G401 (cell line): ENCODE data around the gene AUTS2. TPM values are rescaled to one million over a fixed set of nuclear protein-coding genes. Genes with fewer than 3 reads are reported as not detected.

Experiments
- DNase-seq: peaks from one replicate; pipeline ENCODE4 v3.0.0-alpha.2; 2015; ENCODE audit warnings: low spot score
- in situ Hi-C: cut with HindIII; loops from 2 replicates; pipeline ENCODE4 v1.10.0; 2016; ENCODE audit warnings: low sequenced_read_pairs, mixed read lengths
- total RNA-seq: library from RNA; depleted of rRNA; stranded (reverse); fragments of >200 nt; shearing (Covaris generic); gene quantifications from 2 replicates; pipeline ENCODE4 v1.2.3, GENCODE V29; 2014

AUTS2 gene
- total RNA-seq, 1 experiment from 2014 or later = 4.4 TPM

DNA sequence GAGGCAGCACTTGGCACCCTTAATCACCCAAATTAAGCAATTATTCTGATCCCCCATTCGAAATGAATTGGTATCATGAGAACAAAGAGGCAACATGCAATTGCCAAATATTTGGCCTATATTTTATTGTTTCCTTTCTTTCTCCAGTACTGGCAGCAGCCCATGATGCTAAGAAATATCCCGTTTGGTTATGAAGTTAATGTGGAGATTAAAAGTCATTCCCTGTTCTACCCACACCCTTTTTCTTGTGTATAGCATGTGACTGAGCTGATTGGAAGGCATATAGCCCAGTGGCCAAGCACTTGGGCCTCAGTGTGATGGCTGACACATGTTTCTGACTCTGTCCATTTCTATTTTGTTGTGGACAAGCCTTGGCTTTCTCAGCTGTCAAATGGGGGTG is 841.4 kb downstream of the AUTS2 start:
- in situ Hi-C loops = no loop called here
- no peak for DNase-seq

GRCh38 chr7:70446448-70447143 is 848.3 kb downstream of the AUTS2 start:
- in situ Hi-C loops = no loop called here
- no peak for DNase-seq

DNA sequence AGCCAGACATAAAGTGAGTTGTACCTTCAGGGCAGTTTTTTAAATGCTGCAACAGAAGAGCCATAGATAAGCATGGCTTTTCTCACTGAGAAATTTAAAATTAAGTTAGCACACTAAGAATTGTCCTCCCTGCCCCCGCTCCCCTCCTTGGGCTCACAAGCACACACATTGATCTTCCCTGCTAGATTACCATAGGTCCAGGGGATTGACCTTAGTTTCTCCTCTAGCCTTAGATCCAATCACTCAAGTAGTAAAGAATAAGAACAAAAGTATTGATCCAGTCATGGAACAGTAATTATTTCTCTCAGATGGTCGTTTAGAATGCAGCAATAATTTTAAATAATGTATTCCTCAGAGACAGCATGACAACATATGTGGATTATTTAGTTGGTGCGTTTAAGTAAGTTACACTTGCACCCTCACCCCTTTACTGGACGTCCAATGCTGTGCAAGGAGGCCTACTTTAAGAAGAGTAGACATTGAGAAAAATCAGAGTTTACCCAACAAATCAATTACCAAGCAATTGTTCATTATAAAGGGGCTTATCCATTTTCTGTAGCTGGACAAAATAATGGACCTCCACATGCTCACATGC is 850.1 kb downstream of the AUTS2 start:
- DNase-seq = no peak
- in situ Hi-C loops = no loop called here

DNA sequence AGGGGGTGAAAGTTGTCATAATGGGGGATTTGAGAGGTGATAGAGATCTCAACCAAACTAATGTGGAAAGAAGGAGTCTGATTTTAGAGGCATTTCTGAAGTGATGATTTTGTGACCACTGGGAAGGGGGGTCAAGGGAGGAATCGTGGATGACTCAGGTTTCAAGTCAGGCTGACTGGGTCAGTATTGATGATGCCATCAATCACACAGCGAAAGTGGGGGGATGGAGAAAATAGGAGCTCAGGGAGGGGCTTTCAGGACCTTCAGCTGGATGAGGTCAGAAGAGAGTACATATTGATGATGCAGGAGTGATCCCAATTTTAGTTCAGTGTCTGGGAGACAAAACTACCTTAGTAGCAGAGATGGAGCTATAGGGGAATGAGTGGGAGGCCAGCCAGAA is 852.5 kb downstream of the AUTS2 start:
- DNase-seq = no peak
- in situ Hi-C loops = no loop called here

DNA sequence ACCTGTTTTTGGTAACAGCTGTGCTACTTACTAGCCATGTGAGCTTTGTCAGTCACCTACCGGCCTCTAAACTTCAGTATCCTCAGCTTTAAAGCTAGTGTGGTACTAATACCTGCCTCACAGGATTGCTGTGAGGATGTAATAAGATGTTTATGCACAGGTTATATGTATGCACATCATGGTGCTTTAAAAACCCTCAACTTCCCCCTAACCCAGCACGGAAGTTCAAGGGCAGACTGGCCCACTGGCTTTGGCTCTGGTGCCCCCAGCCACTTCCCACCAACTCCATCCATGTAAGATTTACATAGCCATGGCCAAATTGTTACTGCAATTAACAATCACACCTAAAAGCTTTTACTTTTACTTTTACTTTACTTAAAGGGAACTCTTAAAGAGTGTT is 857.6 kb downstream of the AUTS2 start:
- DNase-seq = no peak
- in situ Hi-C loops = no loop called here

DNA sequence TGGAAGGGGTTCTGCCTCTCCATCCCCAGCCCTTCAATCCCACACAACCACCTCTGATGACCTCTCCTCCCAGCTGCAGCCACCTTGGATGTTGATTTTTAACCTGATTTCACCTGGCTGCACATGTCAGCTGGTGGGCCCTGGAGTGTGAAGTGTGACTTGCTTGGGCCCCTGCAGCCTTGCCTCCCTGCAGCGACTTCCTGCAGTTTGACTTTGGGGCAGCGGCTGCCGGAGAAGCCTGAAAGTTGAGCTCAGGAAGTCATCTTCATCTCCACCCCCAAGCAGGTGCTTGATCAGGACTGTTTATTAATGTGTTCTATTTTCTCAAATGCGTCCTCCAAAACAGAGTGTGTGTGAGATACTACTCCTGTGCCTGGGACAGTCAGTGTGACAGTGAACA is 858.4 kb downstream of the AUTS2 start:
- DNase-seq = no peak
- in situ Hi-C loops = no loop called here

DNA sequence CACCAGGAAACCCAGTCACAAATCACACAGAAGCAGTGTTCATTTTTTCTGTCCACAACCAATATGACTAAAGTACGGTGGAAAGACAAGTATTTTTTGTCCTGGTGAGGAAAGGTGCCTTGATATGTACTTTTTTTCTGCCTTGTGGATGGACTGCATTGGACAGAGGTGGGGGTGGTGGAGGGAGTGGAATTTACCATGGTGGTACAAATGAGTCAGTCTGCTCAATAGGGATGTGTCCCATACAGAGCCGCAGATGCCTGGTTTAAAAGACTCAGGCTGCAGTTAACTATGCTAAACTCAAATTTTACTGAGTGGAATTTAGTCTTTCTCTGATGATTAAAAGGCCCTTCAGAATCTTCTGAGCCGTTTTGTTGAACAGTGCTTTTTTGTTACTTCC is 859.2 kb downstream of the AUTS2 start:
- DNase-seq = no peak
- in situ Hi-C loops = no loop called here

DNA sequence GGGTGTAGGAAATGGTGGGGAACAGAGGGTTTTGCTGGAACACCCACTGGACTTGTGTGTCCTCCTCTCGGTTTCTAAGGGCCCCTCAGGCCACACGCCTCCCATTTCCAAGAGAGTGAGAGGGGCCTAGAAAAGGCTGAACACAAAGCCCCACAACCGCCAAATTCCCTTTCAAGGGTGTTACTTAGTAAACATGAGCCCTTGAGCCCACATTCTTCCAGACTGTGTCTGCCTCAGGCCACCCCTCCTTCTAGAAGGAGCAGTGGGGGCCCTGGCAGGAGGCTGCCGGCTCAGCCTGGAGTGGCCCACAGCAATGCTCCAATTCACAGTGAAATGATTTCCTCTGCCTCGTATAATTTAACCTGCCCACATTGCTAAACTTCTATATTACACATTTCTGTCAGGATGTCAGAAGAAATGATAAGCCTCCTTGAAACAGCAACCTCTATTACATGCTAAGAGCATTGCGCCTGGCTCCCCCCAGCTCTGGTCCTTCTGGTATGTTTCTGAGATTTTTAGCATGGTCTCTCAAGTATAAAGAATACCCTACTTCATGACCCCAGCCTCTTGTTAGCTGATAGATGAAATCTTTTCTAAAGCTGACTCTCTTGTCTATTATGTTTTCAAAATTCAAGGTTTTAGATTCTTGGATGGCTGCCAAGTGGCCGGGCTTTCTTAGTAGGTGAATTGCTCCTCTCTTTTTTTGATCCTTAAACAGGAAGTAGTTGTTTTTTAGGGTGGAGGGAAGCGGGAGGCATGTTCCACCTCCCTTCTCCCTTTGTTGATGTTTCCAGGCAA is 859.8 kb downstream of the AUTS2 start:
- in situ Hi-C loops = no loop called here
- DNase-seq = no peak

GRCh38 chr7:70458745-70459144 is 860.5 kb downstream of the AUTS2 start:
- in situ Hi-C loops = no loop called here
- no peak for DNase-seq

DNA sequence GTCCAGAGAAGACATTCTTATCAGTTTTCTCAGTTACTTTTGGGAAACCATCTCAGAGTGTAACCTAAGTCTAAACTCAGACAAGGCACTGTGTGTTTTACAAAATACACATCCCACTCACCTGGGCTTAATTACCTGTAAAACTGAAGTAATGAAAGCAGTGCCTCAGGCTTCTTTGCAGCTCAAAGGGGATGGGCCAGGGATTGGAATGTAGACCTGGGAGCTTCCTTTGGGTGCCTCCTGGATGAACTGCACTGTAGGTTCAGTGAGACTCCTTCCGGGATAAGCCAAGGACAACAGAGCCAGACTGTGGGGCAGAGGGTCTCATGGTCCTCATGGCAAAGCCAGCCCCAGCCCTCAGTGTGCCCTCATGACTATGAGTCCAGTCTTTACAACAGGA is 861.3 kb downstream of the AUTS2 start:
- DNase-seq = no peak

DNA sequence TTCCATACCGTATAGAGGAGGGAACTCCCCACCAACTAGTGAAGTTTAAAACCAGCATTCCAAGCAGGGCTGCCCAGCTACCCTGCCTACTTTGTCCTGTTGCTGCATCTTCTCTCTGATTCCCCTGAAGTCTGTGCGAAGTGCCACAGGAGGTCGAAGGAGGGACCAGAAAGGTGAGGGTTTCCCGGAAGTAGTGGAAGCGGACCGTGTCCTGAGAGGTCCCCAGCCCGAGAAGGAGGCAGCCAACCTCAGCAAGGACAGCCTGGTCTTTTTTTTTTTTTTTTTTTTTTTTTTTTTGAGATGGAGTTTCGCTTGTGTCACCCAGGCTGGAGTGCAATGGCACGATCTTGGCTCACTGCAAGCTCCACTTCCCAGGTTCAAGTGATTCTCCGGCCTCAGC is 861.8 kb downstream of the AUTS2 start:
- no peak for DNase-seq
- in situ Hi-C loops = no loop called here

More for the DNA sequence above, 861.3 kb downstream of the AUTS2 start:
- in situ Hi-C loops = no loop called here

GRCh38 chr7:70460562-70460961 is 862.3 kb downstream of the AUTS2 start:
- no peak for DNase-seq
- in situ Hi-C loops = no loop called here

- no peak for DNase-seq
- in situ Hi-C loops = no loop called here
Observed at GRCh38 chr7:70463352-70463938, 865.2 kb downstream of the AUTS2 start.

- in situ Hi-C loops = no loop called here
- DNase-seq = no peak
Observed at GRCh38 chr7:70466725-70467364, 868.6 kb downstream of the AUTS2 start.

DNA sequence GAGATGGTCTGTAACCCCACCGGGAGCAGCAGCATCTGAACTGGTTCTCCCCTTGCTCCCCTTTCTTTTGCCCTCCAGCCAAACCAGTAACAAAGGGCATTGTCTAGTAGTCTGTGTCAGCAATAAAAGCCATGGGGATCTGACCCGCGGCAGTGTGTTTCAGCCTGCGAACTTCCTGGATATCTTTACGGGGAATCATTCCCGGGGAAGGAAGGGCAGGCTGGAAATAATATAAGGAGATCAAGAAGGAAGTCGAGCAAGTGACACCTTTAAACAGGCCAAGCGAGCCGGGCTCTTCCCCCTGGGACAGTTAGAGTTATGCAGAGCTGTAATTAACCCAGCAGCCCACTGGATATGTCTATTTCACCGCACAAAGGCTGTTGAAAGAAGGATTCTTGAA is 872.5 kb downstream of the AUTS2 start:
- in situ Hi-C loops = no loop called here
- no peak for DNase-seq

- no peak for DNase-seq
- in situ Hi-C loops = no loop called here
Observed at GRCh38 chr7:70472601-70473237, 874.4 kb downstream of the AUTS2 start.

DNA sequence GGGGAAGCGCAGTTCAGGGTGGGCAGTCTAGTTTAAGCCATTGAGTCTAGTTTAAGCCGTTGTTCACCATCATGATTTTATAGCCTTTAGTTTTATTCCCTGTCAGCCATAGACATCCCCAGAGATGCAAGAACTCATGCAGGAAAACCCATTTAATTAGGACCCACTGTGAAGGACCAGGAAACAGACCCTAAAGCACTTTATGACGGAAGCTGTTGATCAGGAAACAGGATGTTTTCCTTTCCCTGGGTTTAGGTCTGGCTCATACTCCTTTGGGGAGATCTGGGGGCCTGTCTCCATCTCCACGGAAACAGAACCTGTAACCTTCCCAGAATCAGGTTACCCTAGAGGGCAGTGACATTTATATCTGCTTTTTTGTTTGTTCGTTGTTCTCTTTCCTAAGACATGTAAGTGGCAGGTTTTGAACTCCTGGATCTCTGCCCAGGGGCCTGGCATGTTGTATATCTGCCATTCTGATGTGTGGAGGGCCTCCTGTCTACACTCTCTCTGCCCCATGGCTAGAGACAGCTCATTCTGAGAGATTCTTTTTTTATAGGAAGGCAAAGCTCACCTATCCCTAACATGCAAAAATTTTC is 876.5 kb downstream of the AUTS2 start:
- in situ Hi-C loops = no loop called here
- no peak for DNase-seq

- in situ Hi-C loops = no loop called here
- DNase-seq = no peak
Observed at GRCh38 chr7:70477036-70478010, 879.0 kb downstream of the AUTS2 start.
